Astrocyte (in vitro differentiated cells and primary cell): ENCODE data around the gene CSK.

Source experiments
- CTCF ChIP-seq: IDR thresholded peaks from 2 replicates; pipeline ENCODE4 v1.5.1; 2011; ENCODE audit warnings: low read depth, mild to moderate bottlenecking, inconsistent platforms, low read length, moderate library complexity; ENCODE audit not compliant: insufficient read depth
- EZH2 ChIP-seq: IDR thresholded peaks from 2 replicates; pipeline ENCODE4 v1.6.1; 2012; ENCODE audit warnings: mild to moderate bottlenecking, low read length, inconsistent platforms; ENCODE audit not compliant: insufficient read depth

DNA sequence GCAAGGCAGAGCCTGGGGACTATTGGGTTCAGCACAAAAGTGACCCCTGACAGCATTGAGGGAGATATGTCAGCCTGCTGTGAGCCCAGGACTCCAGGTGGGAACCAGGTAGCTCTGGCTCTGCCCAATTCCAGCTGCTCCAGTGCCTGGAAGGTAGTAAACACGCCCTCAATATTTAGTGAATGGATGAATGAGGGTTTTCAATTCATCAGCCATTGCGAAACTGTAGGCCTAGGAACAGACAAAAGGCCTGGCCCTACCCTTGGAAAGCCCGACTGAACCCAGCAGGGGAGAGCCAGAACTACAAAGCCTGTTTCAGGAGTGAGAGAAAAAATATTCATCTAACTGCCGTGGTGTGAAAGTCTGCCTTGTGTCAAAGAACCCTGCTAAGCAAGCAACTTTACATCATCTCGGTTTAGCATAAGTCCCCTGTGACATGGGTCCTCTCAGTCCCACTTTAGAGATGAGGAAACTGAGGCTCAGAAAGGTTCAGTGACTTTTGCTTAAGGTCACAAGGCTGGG, 8.1 kb upstream of the CSK start:
- TF ChIP-seq CTCF (no peak), EZH2 (no peak)
